Activated T-helper 1 cell treated with anti-CD3 and anti-CD28 coated beads, Interleukin-2, amount 50 U/mL, for 16 hours (primary cell): ENCODE measurements around the gene NCMAP.
"Not testable (repeated sequence)": the region's sequence is repeated elsewhere in the genome, so short reads cannot be mapped to it uniquely, and the experiment has no call there.

Experiments
- DNase-seq, 2 donors: peaks; one replicate each; pipeline ENCODE4 v3.0.0-alpha.2; 2020; ENCODE audit warnings: low read depth in 1 of 2, low spot score in 1 of 2

NCMAP gene

GRCh38 chr1:24541711-24542346 is 14.1 kb upstream of the NCMAP start:
- no peak for DNase-seq

DNA sequence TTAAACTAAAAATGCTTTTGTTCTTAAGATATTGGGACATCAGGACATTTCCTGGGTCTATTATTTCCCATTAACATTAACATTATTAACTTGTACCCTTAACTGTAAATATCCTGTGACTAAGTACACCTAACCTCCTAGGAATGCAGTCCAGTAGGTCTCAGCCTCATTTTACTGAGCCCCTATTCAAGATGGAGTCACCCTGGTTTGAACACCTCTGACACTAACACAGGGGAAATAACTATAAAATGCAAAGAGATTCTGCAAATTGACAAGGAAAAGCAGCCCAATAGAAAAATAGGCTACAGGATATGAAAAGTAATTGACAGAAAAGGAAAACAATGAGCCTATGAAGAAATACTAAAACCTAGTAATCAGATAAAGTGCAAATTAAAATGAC is 11.6 kb upstream of the NCMAP start:
- no peak for DNase-seq

DNA sequence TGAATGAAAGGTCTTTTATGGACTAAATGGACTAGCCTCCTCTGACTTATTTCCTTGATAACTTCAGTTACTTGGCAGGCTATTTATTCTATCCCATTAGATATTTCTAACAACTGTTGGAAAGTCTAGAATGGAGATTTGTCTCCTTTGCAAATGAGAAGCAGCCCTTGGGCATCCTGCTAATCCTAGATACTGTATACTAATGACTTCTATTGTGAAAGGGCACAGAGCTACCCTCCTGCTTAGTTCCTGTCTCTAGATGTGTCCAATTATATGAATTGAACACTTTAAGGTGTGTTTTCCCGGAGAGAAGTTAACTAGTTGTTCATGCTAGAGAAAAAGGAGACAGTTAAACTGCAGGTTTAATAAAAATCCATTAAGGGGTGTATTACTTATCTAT is 10.2 kb upstream of the NCMAP start:
- no peak for DNase-seq

DNA sequence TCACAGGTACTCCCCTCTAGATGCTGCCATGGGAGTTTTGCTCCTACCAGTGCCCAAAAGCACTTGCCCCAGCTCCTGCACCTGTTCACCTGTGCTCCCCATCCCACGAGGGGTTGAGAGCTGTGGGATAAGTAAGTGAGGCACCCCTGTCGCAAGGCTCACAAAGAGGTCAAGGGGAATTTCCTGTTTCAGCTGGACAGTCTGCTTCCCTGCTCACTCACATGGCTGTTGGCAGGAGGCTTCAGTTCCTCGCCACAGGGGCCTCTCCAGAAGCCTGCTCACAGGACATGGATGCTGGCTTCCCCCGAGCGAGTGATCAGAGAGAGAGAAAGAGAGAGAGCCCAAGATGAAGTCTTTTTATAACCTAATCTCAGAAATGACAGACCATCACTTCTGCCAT is 8.7 kb upstream of the NCMAP start:
- no peak for DNase-seq

- no peak for DNase-seq
Measured at GRCh38 chr1:24548070-24548469, 7.8 kb upstream of the NCMAP start.

- DNase-seq = not testable (repeated sequence)
Measured at GRCh38 chr1:24549210-24549609, 6.7 kb upstream of the NCMAP start.

DNA sequence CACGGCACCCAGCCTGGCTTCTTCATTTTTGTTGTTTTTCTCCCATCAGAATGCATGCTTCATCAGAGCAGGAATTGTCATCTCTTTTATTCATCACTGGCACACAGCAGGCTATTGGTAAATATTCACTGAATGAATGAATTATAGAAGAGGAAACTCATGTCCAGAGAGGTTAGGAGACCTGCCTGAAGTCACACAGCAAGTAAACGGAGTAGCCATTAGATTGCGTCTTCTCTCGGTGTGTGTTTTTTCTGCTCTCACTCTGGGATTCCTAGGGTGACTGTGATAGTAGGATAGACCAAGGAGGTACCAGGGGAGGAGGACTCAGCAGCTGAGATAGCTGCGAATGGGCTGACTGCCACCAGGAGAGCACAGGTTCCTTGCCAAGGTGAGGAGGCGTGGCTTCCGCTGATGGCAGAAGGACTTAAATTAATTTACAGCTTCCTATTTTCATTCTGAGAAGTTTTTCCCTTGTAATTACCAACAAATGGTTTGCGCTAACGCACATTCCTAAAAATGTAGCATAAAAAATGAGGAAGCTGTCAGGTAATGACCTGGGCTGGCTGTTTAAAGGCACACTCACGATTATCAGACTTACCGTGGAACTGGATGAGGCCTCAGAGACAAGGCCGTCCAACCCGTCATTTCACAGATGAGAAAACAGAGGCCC is 4.5 kb upstream of the NCMAP start:
- DNase-seq = no peak

GRCh38 chr1:24551960-24552571 is 3.8 kb upstream of the NCMAP start:
- no peak for DNase-seq

- DNase-seq = no peak
Measured at GRCh38 chr1:24553931-24554330, 2.0 kb upstream of the NCMAP start.

- no peak for DNase-seq
Measured at GRCh38 chr1:24554714-24555113, 1.2 kb upstream of the NCMAP start.

DNA sequence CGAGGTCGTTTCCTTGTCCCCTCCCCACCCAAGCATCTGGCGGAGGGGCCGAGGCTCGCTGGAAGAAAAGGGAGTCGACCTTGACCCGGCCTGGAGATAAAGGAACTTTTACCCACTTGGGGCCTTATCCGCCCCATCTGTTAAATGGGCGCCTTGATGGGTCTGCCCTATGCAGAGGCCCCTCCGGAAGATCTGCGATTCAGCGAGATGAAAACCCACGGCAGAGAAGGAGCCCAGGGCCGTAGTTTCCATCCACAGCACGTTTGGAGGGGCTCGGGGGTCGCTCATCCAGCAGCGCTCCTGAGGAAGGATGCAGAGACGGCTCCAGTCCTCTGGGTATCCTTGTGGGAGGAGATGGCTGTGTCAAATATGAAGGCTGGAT is 518 bp downstream of the NCMAP start:
- DNase-seq = no peak

- no peak for DNase-seq
Measured at GRCh38 chr1:24557220-24557619, 1.3 kb downstream of the NCMAP start.

DNA sequence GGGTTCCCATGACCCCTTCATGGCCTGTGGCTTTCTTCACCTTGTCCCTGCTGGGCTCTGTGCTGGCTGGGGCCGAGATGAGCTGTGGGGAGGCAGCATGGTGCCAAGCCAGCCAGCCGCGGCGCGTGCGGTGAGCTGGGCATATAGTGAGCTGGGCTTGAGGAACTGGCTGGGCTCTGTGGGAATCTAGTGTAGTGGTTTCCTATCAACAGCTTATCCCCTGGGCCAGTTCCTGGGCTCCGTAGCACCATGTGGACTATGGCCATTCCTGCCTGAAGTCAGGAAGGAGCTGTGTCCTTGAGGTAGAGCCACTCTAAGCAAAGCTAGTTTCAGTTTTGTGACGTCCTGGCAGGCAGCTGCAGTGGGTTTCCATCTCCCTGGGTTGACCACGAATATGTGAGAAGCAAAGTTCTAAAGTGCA is 1.8 kb downstream of the NCMAP start:
- DNase-seq = no peak

- DNase-seq = no peak
Measured at GRCh38 chr1:24558455-24558854, 2.6 kb downstream of the NCMAP start.

DNA sequence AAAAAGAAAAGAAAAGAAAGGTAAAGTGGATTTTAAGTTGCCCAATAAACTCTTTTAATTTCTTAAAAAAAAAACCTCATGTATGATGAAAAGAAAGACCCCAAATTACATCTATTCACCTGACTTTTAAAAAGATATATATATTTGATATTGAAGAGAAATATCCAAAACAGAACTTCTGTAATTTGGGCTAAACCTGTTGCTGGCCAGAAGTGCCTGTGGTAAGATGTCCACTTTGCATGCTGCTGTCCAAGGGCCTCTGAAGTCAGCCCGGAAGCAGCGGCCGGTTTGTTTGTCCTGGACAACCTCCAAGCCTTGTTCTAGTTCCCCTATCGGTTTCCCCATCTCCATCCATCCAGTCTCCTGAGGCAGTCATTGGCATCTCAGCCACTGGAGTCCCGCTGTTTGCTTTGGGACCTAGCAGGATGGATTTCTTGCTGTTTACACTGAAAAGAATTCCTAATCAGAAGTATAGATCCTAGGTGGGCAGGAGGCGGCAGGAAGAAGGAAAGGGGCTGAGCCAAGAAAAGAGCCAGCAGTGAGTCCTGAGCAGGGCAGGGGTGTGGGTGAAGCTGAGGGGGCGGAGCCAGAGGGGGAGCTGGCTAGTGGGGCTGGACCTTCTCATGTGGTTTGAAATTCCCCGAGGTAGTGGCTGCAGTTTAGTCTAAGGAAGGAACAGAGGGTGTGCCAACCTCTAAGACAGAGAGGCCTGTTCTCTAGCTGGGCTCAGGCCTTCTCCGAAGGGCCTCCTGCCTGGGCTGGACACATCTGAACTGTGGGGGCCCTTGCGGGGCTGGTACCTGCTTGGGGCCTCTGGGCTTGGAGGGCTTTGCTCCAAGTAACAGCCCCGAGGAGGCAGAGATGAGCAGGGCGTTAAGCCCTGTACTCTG is 3.3 kb downstream of the NCMAP start:
- no peak for DNase-seq

GRCh38 chr1:24560361-24560760 is 4.5 kb downstream of the NCMAP start:
- DNase-seq = no peak

DNA sequence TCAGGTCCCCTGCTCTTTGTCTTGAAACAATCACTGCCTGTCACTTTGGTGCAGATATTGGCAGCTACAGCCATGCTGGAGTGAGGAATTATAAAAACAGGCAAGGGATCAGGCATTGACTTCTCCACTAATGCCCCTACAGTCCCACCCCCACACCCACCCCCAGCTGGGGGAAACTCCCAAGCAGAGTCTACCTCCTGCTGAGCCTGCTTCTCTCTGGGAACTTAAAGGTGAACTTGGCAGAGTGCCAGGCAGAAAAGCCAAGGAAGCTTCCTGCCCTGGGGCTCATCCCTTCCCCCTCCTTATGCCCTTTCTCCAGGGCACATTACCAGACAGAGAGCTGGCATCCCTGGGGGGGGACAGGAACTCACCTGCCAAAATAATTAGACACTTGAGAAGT is 6.7 kb downstream of the NCMAP start:
- DNase-seq = no peak

- no peak for DNase-seq
Measured at GRCh38 chr1:24564695-24565094, 8.8 kb downstream of the NCMAP start.

GRCh38 chr1:24566236-24566867 is 10.5 kb downstream of the NCMAP start:
- DNase-seq = no peak

DNA sequence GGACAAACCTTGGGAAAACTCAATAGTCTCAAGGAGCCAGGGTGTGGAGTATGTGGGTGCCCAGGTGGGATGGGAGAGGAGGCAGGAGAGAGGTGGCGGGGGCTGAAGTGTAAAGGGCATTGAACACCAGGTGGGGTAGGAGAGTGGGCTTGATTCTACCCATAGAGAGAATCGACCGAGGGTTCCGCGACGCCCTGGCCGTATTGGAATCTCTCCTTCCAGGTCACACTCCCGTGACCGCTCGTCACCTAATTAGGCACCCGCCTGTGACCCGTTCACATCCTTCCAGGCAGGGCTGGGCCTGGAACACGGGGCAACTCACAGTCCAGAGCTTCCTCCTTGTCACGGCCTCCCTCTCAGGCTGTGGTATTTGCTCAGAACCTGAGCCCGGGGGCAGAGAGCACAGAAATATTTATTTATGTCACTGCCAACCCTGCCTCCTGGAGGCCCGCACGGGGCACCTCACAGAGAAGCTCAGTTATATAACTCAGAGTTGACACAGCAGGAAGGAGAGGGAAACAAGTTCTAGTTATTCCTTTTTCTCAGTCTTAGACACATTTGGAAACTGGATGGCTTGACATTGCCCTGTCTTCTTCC is 12.0 kb downstream of the NCMAP start:
- no peak for DNase-seq

DNA sequence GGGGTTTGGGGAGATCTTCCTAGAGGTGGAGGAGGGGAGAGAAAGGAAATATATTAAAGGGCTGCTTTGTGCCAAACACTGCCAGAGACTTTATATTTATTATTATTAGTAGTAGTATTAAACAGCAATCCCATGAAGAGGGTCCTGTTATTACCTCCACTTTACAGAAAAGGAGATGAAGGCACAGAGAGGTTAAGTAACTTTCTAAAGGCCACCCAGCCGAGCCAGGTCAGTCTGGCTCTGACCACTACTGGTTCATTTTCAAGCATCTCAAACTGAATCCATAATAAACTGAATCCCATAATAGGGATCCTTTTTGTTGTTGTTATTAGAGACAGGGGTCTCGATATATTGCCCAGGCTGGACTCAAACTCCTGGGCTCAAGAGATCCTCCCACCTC is 12.6 kb downstream of the NCMAP start:
- no peak for DNase-seq
